Mesothelial cell of epicardium (in vitro differentiated cells): ENCODE results near the gene KNL1. TPM values are rescaled to one million over a fixed set of nuclear protein-coding genes. Genes with fewer than 3 reads are reported as not detected.

Experiments
- DNase-seq, 2 experiments: peaks; one replicate each; pipeline ENCODE4 v3.0.0; 2021; ENCODE audit warnings: low spot score in 2 of 2; ENCODE audit not compliant: unreplicated experiment in 2 of 2
- H3K27ac Mint-ChIP-seq: 2 replicates; pipeline ENCODE4 v1.8.0; 2021; ENCODE audit warnings: mixed read lengths
- H3K27me3 Mint-ChIP-seq: 2 replicates; pipeline ENCODE4 v1.8.0; 2021; ENCODE audit warnings: low read depth, mixed read lengths
- H3K36me3 Mint-ChIP-seq: 2 replicates; pipeline ENCODE4 v1.8.0; 2021; ENCODE audit warnings: mixed read lengths
- H3K4me1 Mint-ChIP-seq: 2 replicates; pipeline ENCODE4 v1.8.0; 2021; ENCODE audit warnings: mixed read lengths
- H3K4me3 Mint-ChIP-seq: 2 replicates; pipeline ENCODE4 v1.8.0; 2021; ENCODE audit warnings: mild to moderate bottlenecking, moderate library complexity, mixed read lengths
- H3K9me3 Mint-ChIP-seq: 2 replicates; pipeline ENCODE4 v1.8.0; 2021; ENCODE audit warnings: mixed read lengths
- CTCF ChIP-seq: fragments of 200-600 bp; sonication (generic); IDR thresholded peaks from one replicate; pipeline ENCODE4 v1.5.0; 2021; ENCODE audit warnings: antibody characterized with exemption; ENCODE audit not compliant: unreplicated experiment
- total RNA-seq: library from RNA; stranded (reverse); gene quantifications from 3 replicates; pipeline ENCODE4 v1.2.1, GENCODE V29; 2021

The KNL1 gene
- total RNA-seq, 1 donor from 2014 or later = 8.8 TPM

- TF ChIP-seq CTCF = no peak
- H3K9me3 Mint-ChIP-seq = no peaks in the 10 kb centered on the region
- H3K4me3 Mint-ChIP-seq = no peak overlapping the region
- H3K4me1 Mint-ChIP-seq = peaks cover 7% of the 10 kb centered on the region
- no peak for DNase-seq
- H3K27ac Mint-ChIP-seq = no peak overlapping the region
- H3K27me3 Mint-ChIP-seq = no peaks in the 10 kb centered on the region
- no peaks in the 10 kb centered on the region for H3K36me3 Mint-ChIP-seq
Measured at GRCh38 chr15:40598672-40599071, 4.6 kb downstream of the KNL1 start.

DNA sequence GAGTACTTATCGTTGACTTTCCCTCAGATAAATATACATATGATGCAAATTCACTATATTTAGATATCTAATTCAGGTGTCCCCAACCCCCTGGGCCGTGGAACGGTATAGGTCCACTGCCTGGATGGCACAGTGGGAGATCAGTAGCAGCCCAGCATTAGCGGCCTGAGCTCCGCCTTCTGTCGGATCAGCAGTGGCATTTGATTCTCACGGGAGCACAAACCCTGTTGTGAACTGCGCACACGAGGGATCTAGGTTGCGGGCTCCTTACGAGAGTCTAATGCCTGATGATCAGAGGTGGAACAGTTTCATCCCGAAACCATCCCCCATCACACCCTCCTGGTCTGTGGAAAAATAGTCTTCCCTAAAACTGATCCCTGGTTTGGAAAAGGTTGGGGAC lies 6.9 kb downstream of the KNL1 start:
- Mint-ChIP-seq H3K9me3 (no peaks in the 10 kb centered on the region), H3K4me1 (no peaks in the 10 kb centered on the region), H3K4me3 (no peak overlapping the region), H3K36me3 (no peaks in the 10 kb centered on the region), H3K27ac (no peak overlapping the region), H3K27me3 (no peaks in the 10 kb centered on the region)
- DNase-seq = no peak
- no peak for TF ChIP-seq CTCF

GRCh38 chr15:40603935-40604334 lies 9.9 kb downstream of the KNL1 start:
- Mint-ChIP-seq H3K27me3 (no peaks in the 10 kb centered on the region), H3K27ac (no peak overlapping the region), H3K4me1 (no peaks in the 10 kb centered on the region), H3K36me3 (peaks cover 2% of the 10 kb centered on the region), H3K4me3 (no peak overlapping the region), H3K9me3 (no peaks in the 10 kb centered on the region)
- no peak for TF ChIP-seq CTCF
- no peak for DNase-seq

GRCh38 chr15:40613080-40613479 lies 19.0 kb downstream of the KNL1 start:
- no peaks in the 10 kb centered on the region for H3K27me3 Mint-ChIP-seq
- no peaks in the 10 kb centered on the region for H3K9me3 Mint-ChIP-seq

DNA sequence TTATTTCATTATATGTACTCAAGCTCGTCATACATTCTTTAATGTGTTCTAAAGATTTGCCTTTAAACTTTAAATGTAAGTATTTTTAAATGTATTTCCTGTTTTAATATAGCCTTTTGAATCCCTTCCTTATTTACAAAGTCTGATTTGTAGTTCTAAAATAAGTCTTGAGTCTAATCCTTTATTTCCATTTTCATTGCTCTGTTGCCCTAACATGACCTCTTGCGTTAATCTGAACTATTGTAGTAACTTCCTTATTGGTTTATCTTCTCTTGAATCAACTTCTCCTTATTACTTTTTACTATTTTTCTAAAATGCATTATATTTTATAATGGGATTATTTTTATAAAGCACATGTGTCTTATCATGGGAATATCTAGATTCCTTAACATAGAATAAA lies 24.0 kb downstream of the KNL1 start:
- Mint-ChIP-seq H3K27ac (no peak overlapping the region), H3K4me3 (no peak overlapping the region), H3K36me3 (peaks cover 2% of the 10 kb centered on the region), H3K27me3 (no peaks in the 10 kb centered on the region), H3K9me3 (no peaks in the 10 kb centered on the region), H3K4me1 (no peaks in the 10 kb centered on the region)
- TF ChIP-seq CTCF = no peak
- no peak for DNase-seq

More at GRCh38 chr15:40613080-40613479, 19.0 kb downstream of the KNL1 start:
- DNase-seq = no peak
- no peak for TF ChIP-seq CTCF
- H3K4me1 Mint-ChIP-seq = no peaks in the 10 kb centered on the region
- no peak overlapping the region for H3K27ac Mint-ChIP-seq
- H3K36me3 Mint-ChIP-seq = peaks cover 3% of the 10 kb centered on the region
- no peak overlapping the region for H3K4me3 Mint-ChIP-seq

DNA sequence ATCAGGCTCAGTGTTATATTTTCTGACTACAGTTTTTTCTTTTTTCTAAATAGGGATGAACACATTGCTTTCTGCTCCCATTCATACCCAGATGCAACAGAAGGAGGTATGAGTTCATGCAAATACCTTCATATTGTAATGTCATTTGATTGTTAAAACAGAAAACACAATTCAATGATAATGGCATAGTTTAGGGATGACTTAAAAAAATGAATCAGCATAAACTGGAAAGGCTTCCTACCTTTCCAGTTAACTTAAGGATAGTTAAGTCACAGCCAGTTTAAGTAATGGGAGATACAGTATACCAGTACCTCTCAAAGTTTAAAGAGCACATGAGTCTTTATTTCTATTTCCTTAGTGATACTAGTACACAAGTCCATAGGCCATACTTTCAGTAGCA lies 24.9 kb downstream of the KNL1 start:
- Mint-ChIP-seq H3K27me3 (no peaks in the 10 kb centered on the region), H3K27ac (no peak overlapping the region)

More for the DNA sequence above, 24.9 kb downstream of the KNL1 start:
- no peak for DNase-seq
- no peak for TF ChIP-seq CTCF
- peaks cover 2% of the 10 kb centered on the region for H3K36me3 Mint-ChIP-seq
- no peaks in the 10 kb centered on the region for H3K4me1 Mint-ChIP-seq
- H3K9me3 Mint-ChIP-seq = no peaks in the 10 kb centered on the region
- no peak overlapping the region for H3K4me3 Mint-ChIP-seq
